A549 (cell line): ENCODE measurements around the gene SORCS3.

Experiments used
- ATOH8 ChIP-seq: fragments of 250-450 bp; sonication (Bioruptor Pico); IDR thresholded peaks from 2 replicates; pipeline ENCODE4 v1.5.0; 2020; ENCODE audit warnings: low read depth, mild to moderate bottlenecking, moderate library complexity
- CTCF ChIP-seq: fragments of >200 bp; sonication (Bioruptor Twin); formaldehyde crosslinking; IDR thresholded peaks from 3 replicates; pipeline ENCODE4 v1.5.1; 2016
- HOXA7 ChIP-seq: fragments of 250-450 bp; sonication (Bioruptor Pico); IDR thresholded peaks from 2 replicates; pipeline ENCODE4 v1.5.0; 2020; ENCODE audit warnings: mild to moderate bottlenecking, moderate library complexity
- KDM1A ChIP-seq: fragments of 200-600 bp; sonication (generic); IDR thresholded peaks from 2 replicates; pipeline ENCODE4 v1.6.1; 2016; ENCODE audit warnings: low read depth, mild to moderate bottlenecking
- MAFK ChIP-seq: fragments of 450-650 bp; IDR thresholded peaks from 2 replicates; pipeline ENCODE4 v1.6.1; 2014; ENCODE audit not compliant: partially characterized antibody
- POLR2A ChIP-seq: IDR thresholded peaks from 2 replicates; pipeline ENCODE4 v1.6.1; 2012; ENCODE audit warnings: mild to moderate bottlenecking, low read length
- RAD21 ChIP-seq, 2 experiments: fragments of >200 bp in 1 of 2; sonication (Bioruptor Twin) in 1 of 2; formaldehyde crosslinking in 1 of 2; IDR thresholded peaks in 1 of 2; conservative IDR thresholded peaks in 1 of 2; 2 replicates in 1 of 2; 3 replicates in 1 of 2; pipeline ENCODE4 v1.6.1; 2012 to 2018; ENCODE audit warnings: inconsistent platforms in 1 of 2
- RCOR1 ChIP-seq: fragments of 150-350 bp; IDR thresholded peaks from 2 replicates; pipeline ENCODE4 v1.6.1; 2014; ENCODE audit warnings: antibody characterized with exemption, low read length, low read depth
- SMC3 ChIP-seq: fragments of >200 bp; sonication (Bioruptor Twin); formaldehyde crosslinking; IDR thresholded peaks from 3 replicates; pipeline ENCODE4 v1.6.1; 2018; ENCODE audit warnings: inconsistent platforms
- USF2 ChIP-seq: fragments of 450-650 bp; IDR thresholded peaks from 2 replicates; pipeline ENCODE4 v1.6.1; 2014; ENCODE audit warnings: antibody characterized with exemption
- TF ChIP-seq, protein P1 (sequence below): IDR thresholded peaks from 2 replicates; pipeline ENCODE4 v1.6.1; 2012
- TF ChIP-seq, protein P2 (sequence below): fragments of 150-350 bp; IDR thresholded peaks from 2 replicates; pipeline ENCODE4 v1.6.1; 2014; ENCODE audit warnings: low read depth, mild to moderate bottlenecking, low read length
- TF ChIP-seq, protein P3 (sequence below): IDR thresholded peaks from 2 replicates; pipeline ENCODE4 v1.6.1; 2012; ENCODE audit warnings: low read depth, borderline replicate concordance

- TF ChIP-seq CTCF (no peak), RCOR1 (no peak), USF2 (no peak), POLR2A (no peak), MAFK (no peak), KDM1A (no peak), RAD21 (conservative IDR thresholded peaks at IDR 0.05 in 1 of 2, IDR thresholded peaks at IDR 0.05 in 1 of 2) (no peak), HOXA7 (CRISPR knock-in tag) (no peak), ATOH8 (no peak), SMC3 (no peak)
- TF ChIP-seq, protein P1, sequence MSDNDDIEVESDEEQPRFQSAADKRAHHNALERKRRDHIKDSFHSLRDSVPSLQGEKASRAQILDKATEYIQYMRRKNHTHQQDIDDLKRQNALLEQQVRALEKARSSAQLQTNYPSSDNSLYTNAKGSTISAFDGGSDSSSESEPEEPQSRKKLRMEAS: no peak
- TF ChIP-seq, protein P2, sequence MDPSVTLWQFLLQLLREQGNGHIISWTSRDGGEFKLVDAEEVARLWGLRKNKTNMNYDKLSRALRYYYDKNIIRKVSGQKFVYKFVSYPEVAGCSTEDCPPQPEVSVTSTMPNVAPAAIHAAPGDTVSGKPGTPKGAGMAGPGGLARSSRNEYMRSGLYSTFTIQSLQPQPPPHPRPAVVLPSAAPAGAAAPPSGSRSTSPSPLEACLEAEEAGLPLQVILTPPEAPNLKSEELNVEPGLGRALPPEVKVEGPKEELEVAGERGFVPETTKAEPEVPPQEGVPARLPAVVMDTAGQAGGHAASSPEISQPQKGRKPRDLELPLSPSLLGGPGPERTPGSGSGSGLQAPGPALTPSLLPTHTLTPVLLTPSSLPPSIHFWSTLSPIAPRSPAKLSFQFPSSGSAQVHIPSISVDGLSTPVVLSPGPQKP: no peak
- TF ChIP-seq, protein P3, sequence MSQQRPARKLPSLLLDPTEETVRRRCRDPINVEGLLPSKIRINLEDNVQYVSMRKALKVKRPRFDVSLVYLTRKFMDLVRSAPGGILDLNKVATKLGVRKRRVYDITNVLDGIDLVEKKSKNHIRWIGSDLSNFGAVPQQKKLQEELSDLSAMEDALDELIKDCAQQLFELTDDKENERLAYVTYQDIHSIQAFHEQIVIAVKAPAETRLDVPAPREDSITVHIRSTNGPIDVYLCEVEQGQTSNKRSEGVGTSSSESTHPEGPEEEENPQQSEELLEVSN: no peak
Measured at GRCh38 chr10:105075031-105075430, 433.9 kb downstream of the SORCS3 start.
